ENCODE measurements around the gene JAM2.

Gene JAM2

GRCh38 chr21:25608044-25608737 is 30.9 kb upstream of the JAM2 start:
- Histone ChIP-seq H3K27me3 (ENCODE audit: insufficient read depth, low read length) (no peaks in the 10 kb centered on the region), H3K9me2 (ENCODE audit: low read depth, low read length) (no peaks in the 10 kb centered on the region), H2AFZ (ENCODE audit: low read length) (peak overlapping the region; percentile 95), H3K4me2 (ENCODE audit: low read length) (peak overlapping the region; percentile 89), H3K4me3 (ENCODE audit: low read depth, low read length, poor library complexity, severe bottlenecking) (peak overlapping the region; percentile 92), H3F3A (ENCODE audit: insufficient read depth, low read length) (no peaks in the 10 kb centered on the region), H3K9me3 (ENCODE audit: low read length) (no peaks in the 10 kb centered on the region), H3K79me2 (ENCODE audit: insufficient read depth, low read length) (peaks cover 8% of the 10 kb centered on the region), H3K27ac (ENCODE audit: low read depth, low read length, poor library complexity, severe bottlenecking) (no peak overlapping the region), H3K36me3 (ENCODE audit: insufficient read depth, low read length) (peaks cover 22% of the 10 kb centered on the region; the same call in 1 of the 2 replicates), H3K4me1 (ENCODE audit: insufficient read depth, low read length, severe bottlenecking) (peaks cover 25% of the 10 kb centered on the region), H4K20me1 (ENCODE audit: insufficient read depth, low read length) (no peaks in the 10 kb centered on the region), H3K9ac (ENCODE audit: low read length) (peak overlapping the region; percentile 90)
- TF ChIP-seq CTCF (IDR thresholded peaks at IDR 0.05; ENCODE audit: low read length) (peak; percentile 91), EZH2 (IDR thresholded peaks at IDR 0.05; ENCODE audit: borderline replicate concordance, low read length) (no peak)

GRCh38 chr21:25614441-25614840 is 24.6 kb upstream of the JAM2 start:
- Histone ChIP-seq H3K4me1 (ENCODE audit: insufficient read depth, low read length, severe bottlenecking) (no peaks in the 10 kb centered on the region), H3K36me3 (ENCODE audit: insufficient read depth, low read length) (no peaks in the 10 kb centered on the region), H3K9me3 (ENCODE audit: low read length) (no peaks in the 10 kb centered on the region), H4K20me1 (ENCODE audit: insufficient read depth, low read length) (no peaks in the 10 kb centered on the region), H3K4me2 (ENCODE audit: low read length) (no peak overlapping the region), H3K79me2 (ENCODE audit: insufficient read depth, low read length) (no peaks in the 10 kb centered on the region), H2AFZ (ENCODE audit: low read length) (no peak overlapping the region), H3K27me3 (ENCODE audit: insufficient read depth, low read length) (no peaks in the 10 kb centered on the region), H3K4me3 (ENCODE audit: low read depth, low read length, poor library complexity, severe bottlenecking) (no peak overlapping the region), H3F3A (ENCODE audit: insufficient read depth, low read length) (no peaks in the 10 kb centered on the region), H3K27ac (ENCODE audit: low read depth, low read length, poor library complexity, severe bottlenecking) (no peak overlapping the region), H3K9ac (ENCODE audit: low read length) (no peak overlapping the region), H3K9me2 (ENCODE audit: low read depth, low read length) (no peaks in the 10 kb centered on the region)
- TF ChIP-seq EZH2 (IDR thresholded peaks at IDR 0.05; ENCODE audit: borderline replicate concordance, low read length) (no peak), CTCF (IDR thresholded peaks at IDR 0.05; ENCODE audit: low read length) (no peak)

GRCh38 chr21:25615880-25616279 is 23.2 kb upstream of the JAM2 start:
- no peaks in the 10 kb centered on the region for H3K9me3 ChIP-seq (ENCODE audit: low read length)
- H3F3A ChIP-seq (ENCODE audit: insufficient read depth, low read length), result no peaks in the 10 kb centered on the region
- H3K79me2 ChIP-seq (ENCODE audit: insufficient read depth, low read length), result no peaks in the 10 kb centered on the region
- H3K9ac ChIP-seq (ENCODE audit: low read length), result no peak overlapping the region
- no peak overlapping the region for H3K27ac ChIP-seq (ENCODE audit: low read depth, low read length, poor library complexity, severe bottlenecking)
- H3K27me3 ChIP-seq (ENCODE audit: insufficient read depth, low read length), result no peaks in the 10 kb centered on the region
- H3K4me1 ChIP-seq (ENCODE audit: insufficient read depth, low read length, severe bottlenecking), result no peaks in the 10 kb centered on the region
- no peak overlapping the region for H3K4me3 ChIP-seq (ENCODE audit: low read depth, low read length, poor library complexity, severe bottlenecking)
- H3K9me2 ChIP-seq (ENCODE audit: low read depth, low read length), result no peaks in the 10 kb centered on the region
- TF ChIP-seq EZH2 (IDR thresholded peaks at IDR 0.05; ENCODE audit: borderline replicate concordance, low read length), result no peak
- no peak for TF ChIP-seq CTCF (IDR thresholded peaks at IDR 0.05; ENCODE audit: low read length)
- H3K36me3 ChIP-seq (ENCODE audit: insufficient read depth, low read length), result no peaks in the 10 kb centered on the region
- H2AFZ ChIP-seq (ENCODE audit: low read length), result no peak overlapping the region
- no peak overlapping the region for H3K4me2 ChIP-seq (ENCODE audit: low read length)
- no peaks in the 10 kb centered on the region for H4K20me1 ChIP-seq (ENCODE audit: insufficient read depth, low read length)

Data from OCI-LY1 (cell line).